Activated naive CD4-positive, alpha-beta T cell treated with anti-CD3 and anti-CD28 coated beads, Interleukin-2, amount 50 U/mL, for 16 hours (primary cell): Measurements from ENCODE around the gene TNNT3.
"Not testable (repeated sequence)": the region's sequence is repeated elsewhere in the genome, so short reads cannot be mapped to it uniquely, and the experiment has no call there.

Source experiments
- DNase-seq: peaks from one replicate; pipeline ENCODE4 v3.0.0-alpha.2; 2020

Gene TNNT3

DNA sequence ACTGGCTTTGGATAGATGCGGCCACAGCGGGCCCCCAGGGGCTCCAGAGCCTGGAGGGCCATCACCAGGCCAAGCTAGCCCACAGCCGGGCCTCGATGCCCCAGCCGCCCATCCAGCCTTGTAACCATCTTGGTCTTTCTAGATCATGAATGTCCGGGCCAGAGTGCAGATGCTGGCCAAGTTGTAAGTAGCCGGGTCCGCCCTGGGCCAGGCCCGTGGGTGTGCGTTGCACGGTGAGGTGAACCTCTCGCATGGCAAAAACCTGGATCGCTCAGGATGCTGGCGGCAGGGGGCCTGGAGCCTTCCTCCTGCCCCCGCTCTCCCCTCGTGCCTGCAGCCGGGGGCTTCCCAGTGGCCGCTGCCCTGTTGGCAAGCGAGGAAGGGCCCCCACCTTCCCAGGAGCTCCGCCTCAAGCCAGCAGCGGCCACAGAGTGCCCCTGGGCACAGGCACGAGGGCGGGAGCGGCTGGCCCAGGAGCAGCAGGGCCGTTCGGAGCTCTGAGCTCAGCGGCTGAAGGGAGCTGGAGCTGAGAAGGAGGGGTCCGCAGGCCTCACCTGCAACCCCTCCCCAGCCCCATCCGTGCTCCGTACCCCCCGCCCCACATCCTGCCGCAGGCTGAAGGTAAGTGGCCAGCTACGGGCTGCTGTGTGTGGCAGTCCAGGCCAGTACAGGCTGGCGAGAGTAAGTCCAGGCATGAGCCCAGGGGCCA is 16.7 kb downstream of the TNNT3 start:
- no peak for DNase-seq

DNA sequence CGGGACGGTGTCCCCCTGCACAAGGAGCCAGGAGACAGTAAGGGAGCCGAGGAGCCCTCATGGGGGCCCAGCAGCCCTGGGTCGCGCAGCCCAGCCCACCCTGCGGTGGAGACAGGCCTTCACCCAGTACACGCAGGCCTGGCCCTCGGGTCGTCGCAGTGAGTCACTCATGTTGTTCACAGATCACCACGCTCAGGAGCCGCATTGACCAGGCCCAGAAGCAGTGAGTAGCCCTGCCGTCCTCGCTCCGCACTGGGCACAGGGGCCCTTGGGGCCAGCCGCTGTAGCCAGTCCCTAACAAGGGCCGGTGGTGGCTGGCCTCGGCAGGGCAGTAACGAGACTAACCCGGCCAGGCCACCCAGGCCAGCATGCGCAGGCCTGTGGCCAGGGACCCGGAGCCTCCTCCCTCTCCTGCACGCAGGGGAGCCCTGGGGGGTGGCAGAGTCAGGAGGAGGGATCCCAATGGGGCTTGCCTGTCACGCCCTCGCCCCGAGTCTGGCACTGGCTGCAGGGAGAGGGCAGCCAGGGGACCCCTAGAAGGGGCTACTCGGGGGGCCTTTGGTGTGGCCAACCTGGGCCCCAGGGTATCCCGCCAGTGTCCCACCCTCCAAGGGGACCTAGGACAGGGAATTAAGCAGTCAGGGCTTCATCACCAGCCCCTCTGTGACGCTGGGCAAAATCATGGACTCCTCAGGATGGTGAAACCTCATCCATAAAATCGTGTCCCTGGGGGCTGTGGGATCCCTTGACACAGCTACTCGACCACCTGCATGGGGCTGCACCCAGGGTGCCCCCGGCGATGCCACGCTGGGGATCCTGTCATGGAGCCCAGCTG is 17.5 kb downstream of the TNNT3 start:
- peak; percentile 8 for DNase-seq

DNA sequence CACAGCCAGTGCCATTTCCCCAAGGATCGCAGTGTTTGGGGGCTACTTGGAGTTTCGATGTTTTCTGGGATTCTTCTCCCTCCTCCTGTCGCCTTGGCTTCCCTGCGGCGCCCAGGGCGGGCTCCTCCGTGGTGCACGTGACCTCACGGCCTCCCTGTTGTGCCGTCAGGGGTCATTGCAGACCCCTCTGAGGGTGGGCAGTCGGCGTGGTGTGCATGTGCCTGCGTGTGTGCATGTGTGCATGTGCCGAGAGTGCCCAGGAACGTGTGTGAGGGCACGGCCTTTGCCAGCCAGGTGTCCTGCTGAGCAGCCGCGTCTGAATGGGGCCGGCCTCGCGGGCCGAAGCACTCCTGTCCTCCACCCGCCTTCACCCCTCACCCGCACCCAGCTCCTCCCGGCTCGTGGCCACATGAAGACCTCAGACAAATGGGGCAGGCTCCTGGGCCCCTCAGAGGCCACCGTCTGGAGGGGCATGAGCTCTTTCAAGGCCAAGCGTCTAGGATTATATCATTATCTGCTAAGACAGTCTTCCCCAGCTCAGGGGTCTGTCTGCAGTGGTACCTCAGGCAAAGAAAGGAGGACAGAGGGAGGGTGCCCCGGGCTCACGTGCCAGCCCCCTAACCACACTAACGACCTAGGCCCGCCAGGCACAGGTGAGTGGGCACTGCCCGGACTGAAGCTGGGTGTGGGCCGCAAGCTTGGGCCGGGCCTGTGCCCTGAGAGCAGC is 18.3 kb downstream of the TNNT3 start:
- no peak for DNase-seq

DNA sequence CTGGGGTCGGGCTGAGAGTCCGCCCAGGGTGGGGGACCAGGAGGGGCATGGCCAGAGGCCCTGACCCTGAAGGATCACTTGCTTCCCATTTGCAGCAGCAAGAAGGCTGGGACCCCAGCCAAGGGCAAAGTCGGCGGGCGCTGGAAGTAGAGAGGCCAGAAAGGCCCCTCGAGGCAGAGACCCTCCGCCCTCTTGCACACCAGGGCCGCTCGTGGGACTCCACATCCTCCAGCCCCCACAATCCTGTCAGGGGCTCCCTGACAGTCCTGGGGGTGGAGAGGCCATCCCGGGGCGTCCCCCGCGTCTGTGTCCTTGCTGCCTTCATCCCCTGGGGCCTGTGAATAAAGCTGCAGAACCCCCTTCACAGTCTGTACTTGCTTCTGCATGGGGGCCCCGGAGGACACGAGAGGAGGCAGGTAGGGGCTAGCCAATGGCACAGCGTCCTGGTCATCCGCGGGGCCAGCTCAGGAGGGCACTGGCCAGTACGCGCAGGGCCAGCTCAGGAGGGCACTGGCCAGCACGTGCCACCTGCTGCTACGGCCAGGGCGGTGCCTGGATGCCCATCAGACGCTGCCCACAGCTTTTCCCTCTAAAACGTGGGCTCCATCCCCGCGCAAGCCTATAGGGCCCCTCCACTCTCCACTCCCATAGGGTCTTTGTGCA is 19.0 kb downstream of the TNNT3 start:
- DNase-seq: peak; percentile 11

DNA sequence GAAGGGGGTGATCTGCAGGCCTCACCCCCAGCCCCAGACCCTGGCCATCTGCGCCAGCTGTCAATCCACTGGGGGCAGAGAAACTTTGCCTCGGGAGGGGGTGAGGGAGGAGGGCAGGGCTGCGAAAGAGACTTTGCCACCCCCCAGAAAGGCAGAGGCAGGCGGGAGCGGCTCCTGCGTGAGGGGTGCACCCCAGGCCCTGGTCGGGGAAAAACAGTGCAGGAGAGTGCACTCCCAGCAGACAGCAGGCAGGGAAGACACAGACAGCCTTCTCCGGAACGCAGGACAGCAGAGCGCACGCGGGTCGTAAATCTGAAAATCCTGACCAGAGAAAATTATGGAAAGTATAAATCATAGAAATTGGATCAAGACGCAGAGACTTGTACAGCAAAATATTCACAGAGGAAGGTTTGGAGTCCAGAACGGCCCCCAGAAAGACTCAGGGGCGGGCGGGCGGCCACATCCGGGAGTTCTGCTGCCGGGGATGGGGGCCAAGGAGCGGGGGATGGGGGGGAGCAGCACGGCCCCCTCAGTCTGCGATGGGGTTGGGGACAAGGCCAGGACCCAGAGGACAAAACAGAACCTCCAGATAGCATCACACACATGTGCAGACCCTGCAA is 19.6 kb downstream of the TNNT3 start:
- no peak for DNase-seq

DNA sequence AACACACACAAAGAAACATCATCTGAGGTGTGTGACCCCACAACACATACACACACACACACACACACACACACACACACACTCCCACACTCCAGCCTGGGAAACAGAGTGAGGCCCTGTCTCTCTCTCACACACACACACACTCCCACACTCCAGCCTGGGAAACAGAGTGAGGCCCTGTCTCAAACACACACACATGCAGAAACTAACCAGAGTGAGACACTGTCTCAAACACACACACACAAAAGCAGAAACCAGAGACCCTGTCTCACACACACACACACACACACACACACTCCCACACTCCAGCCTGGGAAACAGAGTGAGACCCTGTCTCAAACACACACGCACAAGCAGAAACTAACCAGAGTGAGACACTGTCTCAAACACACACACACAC is 20.3 kb downstream of the TNNT3 start:
- DNase-seq: not testable (repeated sequence)

DNA sequence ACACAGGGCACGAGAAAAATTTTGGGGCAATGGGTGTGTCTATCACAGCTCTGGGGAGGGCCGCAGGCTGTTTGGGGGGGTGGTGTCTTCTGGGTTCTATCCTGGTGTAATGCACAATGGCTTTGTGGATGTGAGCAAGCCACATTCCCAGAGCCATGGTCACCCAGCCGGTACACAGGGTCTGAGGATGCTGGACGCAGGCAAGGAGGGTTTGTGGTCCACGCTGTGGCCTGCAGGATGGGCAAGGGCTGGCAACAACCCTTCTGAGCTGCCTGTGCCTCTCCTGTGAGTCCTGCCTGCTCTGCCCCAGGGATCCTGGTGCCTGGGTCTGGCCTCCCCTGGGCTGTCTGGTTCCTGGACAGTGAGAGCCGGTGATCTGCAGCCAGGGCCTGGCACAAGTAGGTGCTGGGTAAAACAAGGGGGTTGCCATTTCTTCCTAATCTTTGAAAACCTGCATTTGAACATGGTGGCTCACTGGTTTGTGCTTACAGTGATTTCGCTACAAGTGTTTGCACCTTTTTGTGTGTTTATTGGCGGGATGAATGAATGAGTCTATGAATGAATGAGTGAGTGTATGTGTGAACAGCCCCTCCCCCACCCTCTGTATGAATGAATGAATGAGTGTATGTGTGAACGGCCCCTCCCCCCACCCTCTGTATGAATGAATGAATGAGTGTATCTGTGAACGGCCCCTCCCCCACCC is 23.2 kb downstream of the TNNT3 start:
- no peak for DNase-seq

DNA sequence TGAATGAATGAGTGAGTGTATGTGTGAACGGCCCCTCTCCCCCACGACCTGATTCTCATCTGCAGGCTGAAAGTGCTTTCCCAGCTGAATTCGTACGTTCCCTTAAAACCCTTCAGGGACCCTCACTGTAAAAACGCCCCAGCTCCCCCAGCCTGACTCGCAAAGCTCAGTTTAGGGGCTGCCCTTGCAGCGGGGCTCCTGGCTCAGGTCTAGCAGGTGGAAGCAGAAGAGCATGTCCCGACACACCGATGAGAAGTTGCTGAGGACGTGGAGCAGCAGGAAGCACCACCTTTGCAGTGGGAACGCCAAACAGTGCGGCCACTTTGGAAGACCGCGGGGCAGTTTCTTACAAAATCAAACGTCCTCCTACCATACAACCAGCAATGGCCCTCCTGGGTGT is 24.1 kb downstream of the TNNT3 start:
- no peak for DNase-seq

DNA sequence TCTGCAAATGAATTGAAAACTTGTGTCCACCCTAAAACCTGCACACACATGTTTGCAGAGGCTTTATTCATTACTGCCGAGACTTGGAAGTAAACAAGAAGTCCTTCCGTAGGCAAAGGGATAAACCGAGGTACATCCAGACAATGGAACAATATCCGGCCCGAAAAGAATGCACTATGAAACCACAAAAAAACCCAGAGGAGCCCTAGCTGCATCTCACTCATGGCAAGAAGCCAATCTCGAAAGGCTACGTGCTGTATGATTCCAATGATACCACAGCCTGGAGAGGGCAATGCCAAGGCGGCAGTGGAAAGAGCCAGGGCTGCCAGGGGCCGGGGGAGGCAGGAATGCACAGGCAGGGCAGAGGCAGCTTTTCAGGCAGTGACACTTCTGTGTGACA is 24.5 kb downstream of the TNNT3 start:
- DNase-seq: no peak

DNA sequence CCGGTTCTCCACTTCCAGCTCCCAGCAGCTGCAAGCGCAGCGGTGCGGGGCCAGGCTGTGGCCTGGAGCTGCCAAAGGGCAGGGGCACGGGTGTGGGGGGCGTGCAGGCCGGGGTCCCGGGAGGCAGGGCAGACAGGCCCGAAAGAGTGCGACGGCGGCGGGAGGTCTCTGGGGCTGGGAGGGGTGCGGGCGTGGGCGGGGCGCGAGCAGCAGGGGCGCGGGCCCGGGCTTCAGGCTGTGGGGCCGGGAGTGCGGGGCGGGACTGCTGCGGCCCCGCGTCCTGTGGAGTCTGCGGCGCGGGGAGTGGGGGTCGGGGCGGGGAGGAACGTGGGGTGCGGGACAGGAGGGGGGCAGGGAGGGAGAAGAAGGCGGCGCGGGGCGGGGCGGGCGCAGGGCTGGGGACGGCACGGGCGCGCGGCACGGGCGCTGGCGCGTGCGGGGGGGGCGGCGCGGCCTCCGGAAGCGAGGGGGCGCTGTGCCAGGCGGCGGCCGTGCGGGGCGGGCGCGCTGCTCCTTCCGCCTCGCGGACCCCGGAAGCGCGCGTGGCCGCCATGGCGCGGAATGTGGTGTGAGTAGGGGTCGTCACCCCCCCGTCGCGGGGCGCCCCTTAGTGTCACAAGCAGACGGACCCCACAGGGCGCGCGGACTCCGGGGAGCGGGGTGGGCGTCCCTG is 27.4 kb downstream of the TNNT3 start, which contains the start of gene MRPL23:
MRPL23 (plus strand) TSS at position 521 of the 673 bp plus-strand sequence; CDS start at position 552, 31 bp downstream.
- DNase-seq: peak; percentile 33

DNA sequence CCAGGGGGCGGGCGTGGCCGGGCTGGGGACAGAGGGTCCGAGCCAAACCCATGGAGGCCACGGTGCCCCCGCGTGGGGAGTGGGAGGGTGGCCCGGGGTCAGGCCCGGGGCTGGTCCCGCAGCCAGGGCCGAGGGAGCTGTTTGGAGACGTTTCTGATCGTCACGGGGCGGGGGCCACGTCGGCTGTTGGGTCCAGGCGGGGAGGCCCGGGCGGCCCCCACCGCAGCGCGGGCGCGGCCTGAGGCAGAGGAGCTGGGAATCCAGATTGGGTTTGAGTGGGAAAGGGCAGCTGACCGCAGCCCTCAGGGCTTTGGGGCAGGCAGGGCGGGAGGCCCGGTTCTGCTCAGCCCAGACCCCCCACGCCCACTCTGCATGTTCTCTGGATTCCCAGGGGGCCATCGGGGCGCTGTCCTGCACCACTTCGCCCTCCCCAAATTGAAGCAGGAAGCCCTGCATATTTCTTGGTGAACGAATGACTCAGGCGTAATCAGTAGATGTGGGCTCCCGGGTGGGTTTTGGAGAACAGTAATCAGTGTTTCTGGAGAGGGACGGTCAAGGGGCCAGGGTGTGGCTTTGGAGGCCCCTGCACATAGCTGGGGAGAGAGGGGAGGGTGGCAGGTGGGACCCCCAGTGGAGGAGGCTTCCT is 28.2 kb downstream of the TNNT3 start:
- no peak for DNase-seq

DNA sequence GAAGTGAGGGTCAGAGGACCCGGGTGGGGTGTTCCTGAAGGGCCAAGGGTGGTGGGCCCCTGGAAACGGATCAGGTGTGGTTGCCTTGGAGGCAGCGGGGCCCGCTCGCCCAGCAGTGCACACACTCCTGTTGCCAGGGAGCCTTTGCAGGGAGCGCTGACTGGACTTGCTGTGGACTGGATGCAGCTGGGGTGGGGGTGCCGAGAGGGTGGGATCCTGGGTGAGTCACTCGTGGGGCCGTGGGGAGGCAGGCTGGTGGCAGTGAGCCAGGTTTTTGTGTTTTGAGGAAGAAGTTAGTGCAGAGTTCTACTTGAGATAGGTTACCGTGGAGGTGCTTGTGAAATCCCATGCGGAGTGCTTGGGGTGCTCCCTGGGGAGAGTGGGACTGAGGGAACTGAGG is 28.9 kb downstream of the TNNT3 start:
- DNase-seq: no peak

DNA sequence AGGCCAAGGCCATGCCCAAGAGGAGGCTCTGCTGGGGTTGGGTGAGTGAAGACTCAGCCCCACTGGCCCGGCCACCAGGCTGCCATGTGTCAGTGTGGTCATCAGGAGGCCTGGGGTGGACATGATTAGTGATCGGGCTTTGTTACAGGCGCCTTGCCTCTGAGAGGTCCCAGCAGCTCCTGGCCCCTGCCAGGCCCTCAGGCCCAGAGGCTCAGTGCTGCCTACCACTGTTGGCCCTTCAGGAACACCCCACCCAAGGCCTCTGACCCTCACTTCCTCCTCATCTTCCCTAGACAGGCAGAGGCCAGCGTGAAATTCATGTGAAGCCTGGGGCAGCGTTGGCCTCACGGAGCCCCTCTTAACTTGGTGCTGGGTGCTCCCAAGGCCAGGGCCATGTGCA is 29.8 kb downstream of the TNNT3 start:
- no peak for DNase-seq

DNA sequence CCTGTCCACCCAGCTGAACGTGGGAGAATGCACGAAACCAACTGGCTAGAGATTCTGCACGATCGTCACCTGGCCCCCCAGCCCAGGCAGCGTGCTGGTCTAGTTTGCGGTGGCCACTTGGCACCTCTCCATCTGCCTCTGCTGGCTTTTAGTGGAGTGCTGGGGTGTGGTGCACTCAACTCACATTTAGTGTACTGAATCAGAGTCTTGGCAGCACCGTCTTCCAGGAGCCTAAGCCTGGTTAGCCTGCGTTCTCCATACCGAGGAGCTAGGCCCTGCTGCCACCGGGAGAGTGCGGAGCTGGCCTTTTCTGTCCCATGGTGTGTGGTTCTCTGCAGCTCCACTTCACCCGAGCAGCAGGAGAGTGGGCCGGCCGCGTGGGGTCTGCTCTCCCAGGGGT is 30.4 kb downstream of the TNNT3 start:
- DNase-seq: no peak

DNA sequence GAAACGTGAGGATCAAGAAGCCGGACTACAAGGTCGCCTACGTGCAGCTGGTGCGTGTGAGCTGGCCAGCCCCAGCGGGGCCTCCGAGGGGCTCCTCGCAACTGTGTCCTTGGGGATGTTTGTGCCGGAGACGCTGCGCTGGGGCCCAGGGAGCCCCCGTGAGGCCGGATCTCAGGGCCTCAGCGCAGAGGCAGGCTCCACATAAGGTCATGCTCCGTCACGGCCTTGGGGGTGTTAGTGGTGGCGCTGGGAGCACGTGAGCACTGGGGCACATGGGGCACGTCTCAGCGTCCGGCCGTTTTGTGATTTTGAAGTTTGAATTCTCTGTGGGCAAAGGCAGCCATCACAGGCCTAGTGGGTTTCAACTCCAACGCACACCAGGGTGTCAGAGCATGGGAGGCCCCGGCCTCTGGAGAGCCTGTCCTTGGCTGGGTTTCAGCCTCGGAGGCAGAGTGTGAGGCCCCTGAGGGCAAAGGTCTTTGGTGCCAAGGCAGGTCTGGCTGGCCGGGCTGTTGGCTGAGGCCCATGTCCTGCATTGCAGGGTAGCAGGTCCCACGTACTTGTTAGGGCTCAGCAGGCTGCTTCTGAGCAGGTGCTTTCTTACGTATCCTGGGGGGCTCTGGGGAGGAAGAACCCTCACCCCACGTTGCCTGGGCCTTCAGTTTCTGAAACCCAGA is 33.4 kb downstream of the TNNT3 start:
- no peak for DNase-seq

DNA sequence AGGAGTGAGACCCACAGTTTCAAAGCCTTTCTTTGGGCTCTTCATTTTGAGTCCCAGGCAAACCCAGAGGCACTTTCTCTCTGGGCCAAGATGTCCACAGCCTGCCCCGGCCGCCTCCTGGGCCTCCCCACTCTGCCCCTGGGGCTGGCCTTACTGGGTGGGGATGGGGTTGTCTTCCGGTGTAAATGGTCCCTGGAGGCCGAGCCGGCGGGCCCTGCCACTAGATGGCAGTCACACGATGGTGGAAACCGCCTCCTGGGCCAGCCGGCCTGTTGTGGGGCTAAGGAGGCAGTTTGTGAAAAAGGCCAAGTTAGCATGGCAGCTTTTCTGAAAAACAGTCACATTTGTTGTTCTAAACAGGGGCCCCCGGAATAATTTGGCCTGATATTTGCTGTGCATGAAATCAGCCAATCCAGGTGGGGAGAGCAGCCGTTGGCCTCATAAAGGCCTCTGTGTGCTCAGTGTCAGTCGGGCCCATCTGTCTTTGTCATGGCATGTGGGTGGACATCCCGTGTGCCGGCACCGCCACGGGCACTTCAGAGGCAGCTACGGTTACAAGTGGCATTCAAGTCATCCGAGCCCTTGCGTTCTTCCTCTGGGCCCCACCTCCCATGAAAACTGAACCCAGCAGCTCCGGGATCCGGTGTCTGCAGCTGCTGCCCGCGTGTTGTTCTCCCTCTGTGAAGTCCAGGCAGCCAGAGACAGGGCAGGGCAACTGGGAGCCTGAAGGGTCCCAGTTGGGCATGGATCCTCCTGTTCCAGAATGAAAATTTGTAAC is 34.2 kb downstream of the TNNT3 start:
- DNase-seq: no peak

DNA sequence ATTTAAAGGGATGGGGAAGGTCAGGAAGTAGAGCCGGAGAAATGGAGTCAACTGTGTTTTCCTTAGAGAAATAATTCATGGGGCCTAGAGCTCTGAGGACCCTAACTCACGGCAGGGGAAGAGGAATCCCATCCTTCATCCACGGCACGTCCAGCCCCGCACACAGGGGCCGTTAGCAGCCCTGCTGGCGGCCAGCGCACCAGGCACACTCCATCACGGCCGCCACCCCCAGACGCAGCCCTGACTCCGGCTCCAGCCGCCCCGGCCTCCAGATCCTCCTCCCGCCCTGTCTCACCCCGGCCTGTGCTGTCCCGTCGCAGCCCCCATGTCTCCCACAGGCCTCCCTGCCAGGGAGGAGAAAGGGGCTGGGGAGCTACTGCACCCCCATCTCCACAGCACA is 38.9 kb downstream of the TNNT3 start:
- DNase-seq: no peak

DNA sequence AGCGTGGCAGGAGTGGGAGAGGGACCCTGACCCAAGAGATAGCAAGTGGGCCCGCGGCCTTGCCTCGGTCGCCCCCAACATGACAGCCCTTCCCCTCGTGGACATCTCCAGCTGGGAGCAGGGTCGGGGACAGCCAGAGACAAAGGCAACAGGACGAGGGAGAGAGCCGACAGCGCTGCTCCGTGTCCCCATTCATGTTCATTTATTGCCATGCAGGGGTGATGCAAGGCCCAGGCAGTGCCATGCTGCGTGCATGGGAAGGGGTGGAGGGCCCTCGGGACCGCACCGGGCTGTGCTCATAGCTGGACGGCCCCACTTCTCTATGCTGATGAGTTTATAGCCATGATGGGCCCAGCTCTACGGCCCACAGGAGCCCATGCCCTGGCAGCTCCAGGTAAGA is 40.3 kb downstream of the TNNT3 start:
- no peak for DNase-seq

DNA sequence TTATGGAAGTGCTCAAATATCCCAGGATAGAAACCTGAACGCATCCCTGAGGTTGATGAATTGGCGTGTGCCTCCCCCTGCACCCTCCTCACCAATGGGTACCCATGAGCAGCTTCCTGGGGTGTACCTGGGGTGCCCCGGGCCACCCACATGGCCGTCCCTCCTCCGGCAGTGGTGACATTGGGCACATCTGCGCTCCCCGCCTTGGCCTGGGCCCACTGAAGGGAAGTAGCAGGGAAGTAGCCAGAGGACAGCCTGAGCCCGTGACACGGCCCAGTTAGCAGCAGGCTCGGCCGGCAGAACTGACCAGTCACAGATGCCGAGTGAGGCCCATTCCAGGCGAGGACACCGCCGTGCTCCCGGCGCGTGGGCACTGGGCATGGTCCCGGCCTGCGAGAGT is 44.4 kb downstream of the TNNT3 start:
- no peak for DNase-seq
